Esophagus muscularis mucosa (tissue), 4 donors: ENCODE results near the gene ZNF35. TPM values are rescaled to one million over a fixed set of nuclear protein-coding genes. Genes with fewer than 3 reads are reported as not detected.

Experiments used
- DNase-seq: peaks from one replicate; pipeline ENCODE4 v3.0.0-alpha.2; 2017; ENCODE audit errors: extremely low spot score
- H3K27ac ChIP-seq, 4 donors: fragments of 200-600 bp; sonication (generic); replicated peaks in 1 of 4; 1 replicate in 3 of 4; 2 replicates in 1 of 4; pipeline ENCODE4 v1.5.1; 2016 to 2019; ENCODE audit warnings: mild to moderate bottlenecking in 1 of 4
- H3K27me3 ChIP-seq, 4 donors: fragments of 200-600 bp; sonication (generic); one replicate each; pipeline versions ENCODE4 v1.5.1 to v1.6.0; 2016 to 2019
- H3K36me3 ChIP-seq, 4 donors: fragments of 200-600 bp; sonication (generic); one replicate each; pipeline ENCODE4 v1.5.1; 2016 to 2019
- H3K4me1 ChIP-seq, 4 donors: fragments of 200-600 bp; sonication (generic); one replicate each; pipeline ENCODE4 v1.5.1; 2016 to 2019
- H3K4me3 ChIP-seq, 4 donors: fragments of 200-600 bp; sonication (generic); 1 replicate in 2 of 4; 2 replicates in 2 of 4; pipeline ENCODE4 v1.5.1; 2016 to 2019; ENCODE audit warnings: mild to moderate bottlenecking in 4 of 4, moderate library complexity in 1 of 4
- H3K9me3 ChIP-seq, 4 donors: fragments of 200-600 bp; sonication (generic); 1 replicate in 3 of 4; 2 replicates in 1 of 4; pipeline ENCODE4 v1.5.1; 2016 to 2019
- POLR2A ChIP-seq: fragments of 450-650 bp; IDR thresholded peaks from one replicate; pipeline ENCODE4 v1.6.1; 2017; ENCODE audit warnings: antibody characterized with exemption, moderate library complexity, mild to moderate bottlenecking, low read depth
- POLR2AphosphoS5 ChIP-seq, 2 donors: sonication (generic); formaldehyde crosslinking; IDR thresholded peaks; one replicate each; pipeline ENCODE4 v1.6.1; 2017; ENCODE audit warnings: antibody characterized with exemption in 2 of 2
- WGBS: methylation state at CpG from one replicate; pipeline ENCODE4 v1.1.5; 2018; 5-methylcytosine and 5-hydroxymethylcytosine counted together
- intact Hi-C: fragments of 100-400 bp; cut with DNase I; formaldehyde crosslinking; loops from one replicate; pipeline ENCODE4 v1.15.1; 2023
- total RNA-seq, 4 donors: library from RNA; depleted of rRNA; stranded (reverse); fragments of >200 nt; gene quantifications; one replicate each; pipeline versions ENCODE4 v1.1.0 to v1.2.1, GENCODE V29; 2016
- TF ChIP-seq, protein P1 (sequence below), 3 experiments: fragments of 200-600 bp in 2 of 3; fragments of 450-650 bp in 1 of 3; sonication (generic) in 2 of 3; IDR thresholded peaks; one replicate each; pipeline ENCODE4 v1.5.1; 2017 to 2019; ENCODE audit warnings: antibody characterized with exemption in 3 of 3, mild to moderate bottlenecking in 2 of 3, moderate library complexity in 1 of 3

The ZNF35 gene
- total RNA-seq, 4 donors from 2014 or later: 11.1 to 21.2 (median 16.7) TPM

DNA sequence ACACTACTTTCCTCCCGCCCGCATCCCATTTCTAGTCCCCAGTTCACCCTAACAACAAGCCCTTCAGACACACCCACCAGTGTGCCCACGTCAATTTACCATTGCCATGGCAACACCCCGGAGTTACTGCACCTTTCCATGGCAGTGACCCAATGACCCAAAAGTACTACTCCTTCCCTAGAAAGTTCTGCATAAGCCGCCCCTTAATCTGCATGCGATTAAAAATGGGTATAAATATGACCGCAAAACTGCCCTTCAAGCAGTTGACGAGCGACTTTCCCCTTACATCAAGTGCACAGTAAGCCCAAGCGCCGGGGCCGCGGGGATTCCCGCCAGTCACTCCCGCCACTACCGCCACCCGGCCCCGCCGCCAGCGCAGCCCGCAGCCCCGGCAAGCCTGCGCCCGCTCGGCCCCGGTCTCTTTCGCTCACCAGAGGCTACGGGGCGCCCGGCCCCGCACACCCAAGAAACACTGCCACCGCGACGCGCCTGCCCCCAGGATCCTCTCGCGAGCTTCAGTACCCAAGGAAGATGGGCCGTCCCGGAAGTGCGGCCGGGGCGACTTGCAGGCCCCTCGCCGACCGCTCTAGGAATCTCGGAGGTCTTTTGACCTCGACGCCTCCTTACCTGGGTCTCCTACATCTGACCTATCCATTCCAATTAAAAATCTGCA lies 36.7 kb downstream of the ZNF35 start:
- intact Hi-C loops: no loop called here
- Histone ChIP-seq H3K27ac (peak overlapping the region; percentile 54 to 75 (median 68)), H3K27me3 (peaks cover 0 to 15% (median 0%) of the 10 kb centered on the region in 4 donors), H3K9me3 (peaks cover 0 to 3% (median 0%) of the 10 kb centered on the region in 4 donors), H3K36me3 (peaks cover 0 to 7% (median 4%) of the 10 kb centered on the region in 4 donors), H3K4me3 (peak overlapping the region; percentile 68 to 89 (median 78)), H3K4me1 (peaks cover 8 to 19% (median 12%) of the 10 kb centered on the region in 4 donors)
- 2% methylated on average over 26 of the region's 48 CpGs for WGBS
- peak; percentile 43 to 45 for TF ChIP-seq POLR2AphosphoS5 (IDR thresholded peaks at IDR 0.05)
- TF ChIP-seq, protein P1, sequence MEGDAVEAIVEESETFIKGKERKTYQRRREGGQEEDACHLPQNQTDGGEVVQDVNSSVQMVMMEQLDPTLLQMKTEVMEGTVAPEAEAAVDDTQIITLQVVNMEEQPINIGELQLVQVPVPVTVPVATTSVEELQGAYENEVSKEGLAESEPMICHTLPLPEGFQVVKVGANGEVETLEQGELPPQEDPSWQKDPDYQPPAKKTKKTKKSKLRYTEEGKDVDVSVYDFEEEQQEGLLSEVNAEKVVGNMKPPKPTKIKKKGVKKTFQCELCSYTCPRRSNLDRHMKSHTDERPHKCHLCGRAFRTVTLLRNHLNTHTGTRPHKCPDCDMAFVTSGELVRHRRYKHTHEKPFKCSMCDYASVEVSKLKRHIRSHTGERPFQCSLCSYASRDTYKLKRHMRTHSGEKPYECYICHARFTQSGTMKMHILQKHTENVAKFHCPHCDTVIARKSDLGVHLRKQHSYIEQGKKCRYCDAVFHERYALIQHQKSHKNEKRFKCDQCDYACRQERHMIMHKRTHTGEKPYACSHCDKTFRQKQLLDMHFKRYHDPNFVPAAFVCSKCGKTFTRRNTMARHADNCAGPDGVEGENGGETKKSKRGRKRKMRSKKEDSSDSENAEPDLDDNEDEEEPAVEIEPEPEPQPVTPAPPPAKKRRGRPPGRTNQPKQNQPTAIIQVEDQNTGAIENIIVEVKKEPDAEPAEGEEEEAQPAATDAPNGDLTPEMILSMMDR (IDR thresholded peaks at IDR 0.05): no peak
- no peak for DNase-seq

DNA sequence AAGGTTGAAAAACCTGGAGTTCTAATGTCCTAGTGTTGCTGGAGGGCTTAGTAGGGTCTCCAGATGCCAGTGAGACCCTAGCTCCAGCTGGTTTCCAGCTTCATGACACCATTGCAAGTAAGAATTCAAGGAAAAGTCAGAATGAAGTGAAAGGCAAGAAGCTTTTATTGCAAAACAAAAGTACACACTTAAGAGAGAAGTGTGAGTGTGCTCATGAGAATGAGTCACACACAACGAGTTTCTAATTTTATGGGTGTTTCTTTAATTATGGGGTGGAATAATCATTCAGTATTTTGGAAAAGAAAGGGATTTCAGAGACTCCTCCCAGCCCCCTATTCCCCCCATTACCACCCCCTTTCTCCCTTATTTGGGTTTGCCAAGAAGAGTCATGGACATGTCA lies 39.4 kb downstream of the ZNF35 start:
- TF ChIP-seq POLR2A: no peak
- intact Hi-C loops: no loop called here
- WGBS: 72% methylated on average over 1 of the region's 1 CpG

More for the DNA sequence above, 39.4 kb downstream of the ZNF35 start:
- Histone ChIP-seq H3K4me3 (no peak overlapping the region), H3K4me1 (peaks cover 8 to 19% (median 12%) of the 10 kb centered on the region in 4 donors), H3K27me3 (peaks cover 0 to 24% (median 0%) of the 10 kb centered on the region in 4 donors), H3K9me3 (peaks cover 0 to 2% (median 0%) of the 10 kb centered on the region in 4 donors), H3K36me3 (peaks cover 0 to 7% (median 3%) of the 10 kb centered on the region in 4 donors), H3K27ac (no peak overlapping the region)
- no peak for DNase-seq

Other genes starting within 250 kb of the ZNF35 start
- gene ZNF445, start 171.1 kb upstream of the ZNF35 start, total RNA-seq: 10 to 100 TPM in 2 of 4 donors, 1 to 10 TPM in 2; 6.5 to 11.9 (median 10.1) TPM
- gene ZKSCAN7, start 93.5 kb upstream of the ZNF35 start, total RNA-seq: 1 to 10 TPM; 1.8 to 6.6 (median 3.9) TPM
- 1 to 10 TPM; 2.1 to 2.9 (median 2.6) TPM for gene ZNF660, start 63.8 kb upstream of the ZNF35 start, total RNA-seq
- gene ZNF197, start 23.7 kb upstream of the ZNF35 start, total RNA-seq: 10 to 100 TPM; 16.3 to 22.8 (median 16.6) TPM
- 1 to 10 TPM; 3.2 to 5.8 (median 5.4) TPM for gene ZNF502, start 63.9 kb downstream of the ZNF35 start, total RNA-seq
- gene ZNF501, start 80.9 kb downstream of the ZNF35 start, total RNA-seq: 1 to 10 TPM; 5.1 to 9.9 (median 6.9) TPM
- 10 to 100 TPM; 26.2 to 33.9 (median 28.2) TPM for gene KIAA1143, start 112.9 kb downstream of the ZNF35 start, total RNA-seq
- gene KIF15, start 113.1 kb downstream of the ZNF35 start, total RNA-seq: 1 to 10 TPM in 1 of 4 donors, under 1 TPM in 3; 0.26 to 1.2 (median 0.54) TPM
- 10 to 100 TPM in 3 of 4 donors, 1 to 10 TPM in 1; 6.5 to 15.2 (median 10.8) TPM for gene TMEM42, start 213.2 kb downstream of the ZNF35 start, total RNA-seq
- gene TGM4, start 225.9 kb downstream of the ZNF35 start, total RNA-seq: not detected